Measurements from ENCODE around the gene SRXN1.

SRXN1 gene

GRCh38 chr20:598133-598850, 54.7 kb downstream of the SRXN1 start:
- DNase-seq (ENCODE audit: low read depth): no peak
- no peak overlapping the region for H3K4me3 ChIP-seq (ENCODE audit: low read depth, low read length)
- no peak for TF ChIP-seq CTCF (IDR thresholded peaks at IDR 0.05; ENCODE audit: insufficient read depth, low read depth, low read length, missing control alignments)

GRCh38 chr20:597560-597959, 55.4 kb downstream of the SRXN1 start:
- no peak overlapping the region for H3K4me3 ChIP-seq (ENCODE audit: low read depth, low read length)
- no peak for TF ChIP-seq CTCF (IDR thresholded peaks at IDR 0.05; ENCODE audit: insufficient read depth, low read depth, low read length, missing control alignments)
- no peak for DNase-seq (ENCODE audit: low read depth)

Measured in GM12865 (cell line).